ENCODE results near the gene USP11. TPM values are rescaled to one million over a fixed set of nuclear protein-coding genes. Genes with fewer than 3 reads are reported as not detected.

Gene USP11
- total RNA-seq, 4 donors from 2014 or later: 27.6 to 41.3 (median 32.3) TPM

GRCh38 chrX:47210661-47211425 lies 22.0 kb upstream of the USP11 start:
- TF ChIP-seq CTCF (IDR thresholded peaks at IDR 0.05): no peak
- DNase-seq (ENCODE audit: low spot score) (no peak), ATAC-seq (ENCODE audit: low FRiP score) (no peak)

- no peak for TF ChIP-seq CTCF (IDR thresholded peaks at IDR 0.05)
- peak; percentile 7 for DNase-seq (ENCODE audit: low spot score)
- no peak for ATAC-seq (ENCODE audit: low FRiP score)
These were observed 20.2 kb upstream of the USP11 start for GRCh38 chrX:47212381-47213293.

- no peak for TF ChIP-seq CTCF (IDR thresholded peaks at IDR 0.05)
- ATAC-seq (ENCODE audit: low FRiP score) (no peak), DNase-seq (ENCODE audit: low spot score) (no peak)
These were observed 18.3 kb upstream of the USP11 start for GRCh38 chrX:47214435-47215077.

GRCh38 chrX:47215291-47215900 lies 17.4 kb upstream of the USP11 start:
- ATAC-seq (ENCODE audit: low FRiP score) (no peak), DNase-seq (ENCODE audit: low spot score) (no peak)
- no peak for TF ChIP-seq CTCF (IDR thresholded peaks at IDR 0.05)

- DNase-seq (ENCODE audit: low spot score): no peak
- ATAC-seq (ENCODE audit: low FRiP score): no peak
These were observed 16.4 kb upstream of the USP11 start for GRCh38 chrX:47216393-47216925.

More at GRCh38 chrX:47216393-47216925, 16.4 kb upstream of the USP11 start:
- TF ChIP-seq CTCF (IDR thresholded peaks at IDR 0.05): no peak
